ENCODE results near the gene IL27RA.

DNA sequence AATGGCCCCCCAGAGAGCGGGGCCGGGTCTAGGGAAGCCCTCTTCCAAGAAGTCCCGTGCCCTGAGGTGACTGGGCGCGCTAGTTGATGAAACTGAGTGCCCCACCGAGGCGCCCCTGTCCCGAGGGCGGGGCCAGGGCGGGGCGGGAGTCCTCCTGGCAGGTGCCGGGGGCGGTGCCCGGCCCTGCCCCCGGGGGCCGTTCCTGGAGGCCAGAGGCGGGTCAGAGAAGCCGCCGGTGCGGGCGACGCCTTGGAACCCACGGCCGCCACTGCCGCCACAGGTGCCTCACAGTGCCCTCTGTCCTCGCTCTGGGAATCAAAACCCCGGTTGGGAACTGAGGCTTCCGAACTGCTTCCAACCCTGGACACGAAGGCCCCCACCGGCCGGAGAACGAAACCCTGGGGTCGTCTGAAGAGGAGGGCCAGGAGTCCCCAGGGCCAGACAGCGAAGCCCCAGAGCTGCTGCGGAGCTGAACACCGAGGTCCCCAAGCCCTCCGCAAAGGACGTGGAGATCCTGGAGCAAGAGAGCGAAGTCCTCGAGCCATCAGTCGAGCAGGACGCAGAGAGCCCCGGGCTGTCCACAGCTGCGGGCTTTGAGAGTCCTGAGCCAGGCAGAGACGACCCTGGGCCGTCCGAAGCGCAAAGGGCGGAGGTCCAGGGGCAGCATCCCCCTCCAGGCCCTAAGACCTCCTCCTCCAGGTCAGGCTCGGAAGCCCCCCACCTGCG is 41.1 kb downstream of the IL27RA start, which contains the start of gene MISP3:
- TF ChIP-seq CTCF (IDR thresholded peaks at IDR 0.05), result peak in 2 of 7 experiments; percentile 3 to 19
- peak; percentile 33 to 56 (median 55) for TF ChIP-seq POLR2A (IDR thresholded peaks at IDR 0.05)
